ENCODE results near the gene MRPL41.

The MRPL41 gene

DNA sequence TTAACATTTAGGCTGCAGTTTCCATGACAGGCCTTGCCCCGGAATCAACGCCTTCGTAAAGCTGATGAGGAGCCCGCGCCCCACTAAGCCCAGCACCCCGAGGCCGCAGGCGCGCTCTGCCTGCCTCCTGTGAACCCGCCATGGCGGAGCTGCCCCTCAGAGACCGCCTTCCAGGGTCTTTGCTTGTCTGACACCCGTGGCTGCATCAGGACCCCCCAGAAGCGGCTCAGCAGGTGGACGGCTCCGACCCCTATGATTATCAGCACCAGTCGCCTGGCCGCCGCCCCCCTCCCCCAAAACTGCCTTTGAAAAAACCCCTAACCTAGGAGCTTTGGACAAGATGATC lies 27.6 kb downstream of the MRPL41 start:
- H2BK120ac ChIP-seq (ENCODE audit: low read depth, low read length): no peak overlapping the region
- H2BK12ac ChIP-seq (ENCODE audit: low read length): no peak overlapping the region
- peaks cover 45 to 69% of the 10 kb centered on the region in 2 donors for H3K36me3 ChIP-seq (replicated peaks in 1 of 2; ENCODE audit: control insufficient read depth in 2 of 2, insufficient read depth in 2 of 2, low read length in 2 of 2)
- H3K14ac ChIP-seq (ENCODE audit: low read length): no peak overlapping the region
- H3K4me1 ChIP-seq (ENCODE audit: control insufficient read depth in 2 of 2, insufficient read depth in 1 of 2, low read depth in 1 of 2, low read length in 2 of 2): peaks cover 6 to 8% of the 10 kb centered on the region in 2 donors
- no CpG with 5 or more reads among the region's 19 CpGs for WGBS, 2 donors (ENCODE audit: extremely low coverage in 2 of 2, insufficient read length in 2 of 2, insufficient replicate concordance in 1 of 2)
- peak overlapping the region; percentile 42 to 100 for H3K4me3 ChIP-seq (ENCODE audit: low read length in 2 of 2)
- no peak overlapping the region for H2BK5ac ChIP-seq (ENCODE audit: low read length)
- H3K27me3 ChIP-seq (ENCODE audit: control insufficient read depth in 3 of 3, insufficient read depth in 3 of 3, low read depth in 1 of 3, low read length in 3 of 3): no peaks in the 10 kb centered on the region
- DNase-seq (ENCODE audit: low spot score): no peak
- H4K91ac ChIP-seq (ENCODE audit: low read depth, low read length, poor library complexity): no peak overlapping the region
- H3K4ac ChIP-seq (ENCODE audit: low read length): no peak overlapping the region
- peak overlapping the region; percentile 54 for H3K27ac ChIP-seq (replicated peaks; ENCODE audit: low read length)
- peak overlapping the region; percentile 75 for H3K23ac ChIP-seq (ENCODE audit: low read depth, low read length, poor library complexity)
- no peak overlapping the region for H2BK15ac ChIP-seq (ENCODE audit: low read length)
- H3K4me2 ChIP-seq (ENCODE audit: insufficient read depth, low read length, poor library complexity, severe bottlenecking): peak overlapping the region; percentile 67
- H4K8ac ChIP-seq (ENCODE audit: low read depth, low read length): no peak overlapping the region
- H2AFZ ChIP-seq (ENCODE audit: low read length): peak overlapping the region; percentile 97
- no peaks in the 10 kb centered on the region for H3K9me3 ChIP-seq (replicated peaks in 1 of 2; ENCODE audit: control insufficient read depth in 2 of 2, insufficient read depth in 1 of 2, low read depth in 1 of 2, low read length in 2 of 2)
- H3K18ac ChIP-seq (ENCODE audit: low read length): peak overlapping the region; percentile 91
- peak overlapping the region; percentile 34 for H3K9ac ChIP-seq (ENCODE audit: low read depth, low read length, poor library complexity)
- peak overlapping the region; percentile 87 for H2AK5ac ChIP-seq (ENCODE audit: low read depth, low read length)
- H3K79me1 ChIP-seq (ENCODE audit: low read depth, low read length): peaks cover 8% of the 10 kb centered on the region

GRCh38 chr9:137580209-137580953 lies 28.7 kb downstream of the MRPL41 start:
- Histone ChIP-seq H3K18ac (ENCODE audit: low read length) (no peak overlapping the region), H3K23ac (ENCODE audit: low read depth, low read length, poor library complexity) (no peak overlapping the region), H3K27ac (replicated peaks; ENCODE audit: low read length) (no peak overlapping the region), H2AFZ (ENCODE audit: low read length) (no peak overlapping the region), H4K91ac (ENCODE audit: low read depth, low read length, poor library complexity) (no peak overlapping the region), H3K9me3 (replicated peaks in 1 of 2; ENCODE audit: control insufficient read depth in 2 of 2, insufficient read depth in 1 of 2, low read depth in 1 of 2, low read length in 2 of 2) (no peaks in the 10 kb centered on the region), H3K4me1 (ENCODE audit: control insufficient read depth in 2 of 2, insufficient read depth in 1 of 2, low read depth in 1 of 2, low read length in 2 of 2) (peaks cover 6 to 8% of the 10 kb centered on the region in 2 donors), H3K9ac (ENCODE audit: low read depth, low read length, poor library complexity) (no peak overlapping the region), H3K4me3 (ENCODE audit: low read length in 2 of 2) (no peak overlapping the region), H3K27me3 (ENCODE audit: control insufficient read depth in 3 of 3, insufficient read depth in 3 of 3, low read depth in 1 of 3, low read length in 3 of 3) (no peaks in the 10 kb centered on the region), H3K14ac (ENCODE audit: low read length) (no peak overlapping the region), H3K79me1 (ENCODE audit: low read depth, low read length) (peaks cover 10% of the 10 kb centered on the region), H4K8ac (ENCODE audit: low read depth, low read length) (no peak overlapping the region), H3K4ac (ENCODE audit: low read length) (no peak overlapping the region), H2BK5ac (ENCODE audit: low read length) (no peak overlapping the region), H2BK120ac (ENCODE audit: low read depth, low read length) (no peak overlapping the region), H3K4me2 (ENCODE audit: insufficient read depth, low read length, poor library complexity, severe bottlenecking) (no peak overlapping the region), H2BK12ac (ENCODE audit: low read length) (no peak overlapping the region), H2BK15ac (ENCODE audit: low read length) (no peak overlapping the region), H3K36me3 (replicated peaks in 1 of 2; ENCODE audit: control insufficient read depth in 2 of 2, insufficient read depth in 2 of 2, low read length in 2 of 2) (peaks cover 40 to 69% of the 10 kb centered on the region in 2 donors), H2AK5ac (ENCODE audit: low read depth, low read length) (no peak overlapping the region)
- no peak for DNase-seq (ENCODE audit: low spot score)
- no CpG with 5 or more reads among the region's 23 CpGs for WGBS, 2 donors (ENCODE audit: extremely low coverage in 2 of 2, insufficient read length in 2 of 2, insufficient replicate concordance in 1 of 2)

- Histone ChIP-seq H3K4ac (ENCODE audit: low read length) (no peak overlapping the region), H3K27ac (replicated peaks; ENCODE audit: low read length) (no peak overlapping the region), H3K14ac (ENCODE audit: low read length) (no peak overlapping the region), H4K8ac (ENCODE audit: low read depth, low read length) (no peak overlapping the region), H3K9ac (ENCODE audit: low read depth, low read length, poor library complexity) (no peak overlapping the region), H2BK12ac (ENCODE audit: low read length) (no peak overlapping the region), H2BK5ac (ENCODE audit: low read length) (no peak overlapping the region), H3K4me1 (ENCODE audit: control insufficient read depth in 2 of 2, insufficient read depth in 1 of 2, low read depth in 1 of 2, low read length in 2 of 2) (peaks cover 6 to 8% of the 10 kb centered on the region in 2 donors), H2AK5ac (ENCODE audit: low read depth, low read length) (no peak overlapping the region), H3K23ac (ENCODE audit: low read depth, low read length, poor library complexity) (no peak overlapping the region), H2AFZ (ENCODE audit: low read length) (no peak overlapping the region), H3K79me1 (ENCODE audit: low read depth, low read length) (peaks cover 9% of the 10 kb centered on the region), H2BK120ac (ENCODE audit: low read depth, low read length) (no peak overlapping the region), H2BK15ac (ENCODE audit: low read length) (no peak overlapping the region), H3K4me3 (ENCODE audit: low read length in 2 of 2) (no peak overlapping the region), H3K9me3 (replicated peaks in 1 of 2; ENCODE audit: control insufficient read depth in 2 of 2, insufficient read depth in 1 of 2, low read depth in 1 of 2, low read length in 2 of 2) (no peaks in the 10 kb centered on the region), H3K4me2 (ENCODE audit: insufficient read depth, low read length, poor library complexity, severe bottlenecking) (no peak overlapping the region), H3K27me3 (ENCODE audit: control insufficient read depth in 3 of 3, insufficient read depth in 3 of 3, low read depth in 1 of 3, low read length in 3 of 3) (no peaks in the 10 kb centered on the region), H3K36me3 (replicated peaks in 1 of 2; ENCODE audit: control insufficient read depth in 2 of 2, insufficient read depth in 2 of 2, low read length in 2 of 2) (peaks cover 39 to 69% of the 10 kb centered on the region in 2 donors), H3K18ac (ENCODE audit: low read length) (no peak overlapping the region), H4K91ac (ENCODE audit: low read depth, low read length, poor library complexity) (no peak overlapping the region)
- DNase-seq (ENCODE audit: low spot score): no peak
- WGBS, 2 donors (ENCODE audit: extremely low coverage in 2 of 2, insufficient read length in 2 of 2, insufficient replicate concordance in 1 of 2): no CpG with 5 or more reads among the region's 4 CpGs
Observed at GRCh38 chr9:137580954-137581322, 29.3 kb downstream of the MRPL41 start.

DNA sequence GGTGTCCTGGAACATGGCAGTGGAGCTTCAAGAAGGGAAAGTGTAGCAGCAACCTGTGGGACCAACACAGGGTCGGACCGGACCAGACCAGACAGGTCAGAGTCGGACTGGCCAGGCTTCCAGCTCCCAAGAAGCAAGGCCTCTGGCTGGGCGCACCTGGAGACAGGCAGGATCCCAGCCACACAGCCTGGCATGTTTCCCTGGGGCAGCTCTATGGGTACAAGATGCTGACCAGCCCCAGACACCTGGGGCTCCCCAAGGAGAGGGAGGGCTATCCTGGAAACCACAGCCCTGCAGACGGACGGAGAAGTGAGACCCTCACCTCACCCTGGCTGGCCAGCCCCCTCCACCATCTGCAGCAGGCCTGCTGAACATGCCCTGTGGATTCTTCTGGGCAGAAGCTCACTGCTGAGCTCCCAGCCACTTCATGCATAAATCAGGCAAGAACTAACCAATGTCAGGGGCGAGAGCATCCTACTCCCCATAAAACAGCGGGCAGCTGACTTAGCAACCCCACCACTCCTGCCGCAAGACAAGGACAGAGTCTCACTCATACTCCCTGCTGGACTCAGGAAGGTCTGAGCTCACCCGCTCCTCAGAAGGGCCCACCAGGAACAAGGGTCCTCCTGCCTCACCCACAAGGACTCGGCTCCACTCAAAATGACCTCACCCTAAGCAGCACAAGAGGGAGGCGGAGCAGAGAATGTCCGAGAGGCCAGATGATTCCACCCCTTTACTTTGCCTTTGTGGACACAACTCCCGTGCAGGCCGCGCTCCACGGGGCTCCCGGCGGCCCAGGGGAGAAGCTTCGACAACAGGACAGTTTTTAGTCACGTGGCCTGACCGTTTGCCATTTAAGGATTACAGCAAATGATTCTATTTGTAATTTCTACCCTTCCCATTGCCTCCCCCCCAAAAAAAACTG lies 29.9 kb downstream of the MRPL41 start:
- H3K23ac ChIP-seq (ENCODE audit: low read depth, low read length, poor library complexity): peak overlapping the region; percentile 57
- peak overlapping the region; percentile 30 for H4K8ac ChIP-seq (ENCODE audit: low read depth, low read length)
- no CpG with 5 or more reads among the region's 22 CpGs for WGBS, 2 donors (ENCODE audit: extremely low coverage in 2 of 2, insufficient read length in 2 of 2, insufficient replicate concordance in 1 of 2)
- no peak overlapping the region for H2AFZ ChIP-seq (ENCODE audit: low read length)
- H3K4me1 ChIP-seq (ENCODE audit: control insufficient read depth in 2 of 2, insufficient read depth in 1 of 2, low read depth in 1 of 2, low read length in 2 of 2): peaks cover 6 to 8% of the 10 kb centered on the region in 2 donors
- no peak overlapping the region for H2BK12ac ChIP-seq (ENCODE audit: low read length)
- no peaks in the 10 kb centered on the region for H3K9me3 ChIP-seq (replicated peaks in 1 of 2; ENCODE audit: control insufficient read depth in 2 of 2, insufficient read depth in 1 of 2, low read depth in 1 of 2, low read length in 2 of 2)
- no peak overlapping the region for H3K4me3 ChIP-seq (ENCODE audit: low read length in 2 of 2)
- no peak overlapping the region for H3K9ac ChIP-seq (ENCODE audit: low read depth, low read length, poor library complexity)
- H3K4me2 ChIP-seq (ENCODE audit: insufficient read depth, low read length, poor library complexity, severe bottlenecking): no peak overlapping the region
- peaks cover 9% of the 10 kb centered on the region for H3K79me1 ChIP-seq (ENCODE audit: low read depth, low read length)
- H2BK5ac ChIP-seq (ENCODE audit: low read length): no peak overlapping the region
- no peak for DNase-seq (ENCODE audit: low spot score)
- H3K18ac ChIP-seq (ENCODE audit: low read length): no peak overlapping the region
- H3K27me3 ChIP-seq (ENCODE audit: control insufficient read depth in 3 of 3, insufficient read depth in 3 of 3, low read depth in 1 of 3, low read length in 3 of 3): no peaks in the 10 kb centered on the region
- H3K4ac ChIP-seq (ENCODE audit: low read length): no peak overlapping the region
- H2AK5ac ChIP-seq (ENCODE audit: low read depth, low read length): no peak overlapping the region
- H3K27ac ChIP-seq (replicated peaks; ENCODE audit: low read length): no peak overlapping the region
- no peak overlapping the region for H2BK120ac ChIP-seq (ENCODE audit: low read depth, low read length)
- no peak overlapping the region for H4K91ac ChIP-seq (ENCODE audit: low read depth, low read length, poor library complexity)
- no peak overlapping the region for H3K14ac ChIP-seq (ENCODE audit: low read length)
- H3K36me3 ChIP-seq (replicated peaks in 1 of 2; ENCODE audit: control insufficient read depth in 2 of 2, insufficient read depth in 2 of 2, low read length in 2 of 2): peaks cover 44 to 70% of the 10 kb centered on the region in 2 donors
- H2BK15ac ChIP-seq (ENCODE audit: low read length): no peak overlapping the region
